ENCODE data around the gene COP1.
A peak's percentile ranks its signal among the peaks of the same experiment; 100 is the strongest.

COP1 gene

DNA sequence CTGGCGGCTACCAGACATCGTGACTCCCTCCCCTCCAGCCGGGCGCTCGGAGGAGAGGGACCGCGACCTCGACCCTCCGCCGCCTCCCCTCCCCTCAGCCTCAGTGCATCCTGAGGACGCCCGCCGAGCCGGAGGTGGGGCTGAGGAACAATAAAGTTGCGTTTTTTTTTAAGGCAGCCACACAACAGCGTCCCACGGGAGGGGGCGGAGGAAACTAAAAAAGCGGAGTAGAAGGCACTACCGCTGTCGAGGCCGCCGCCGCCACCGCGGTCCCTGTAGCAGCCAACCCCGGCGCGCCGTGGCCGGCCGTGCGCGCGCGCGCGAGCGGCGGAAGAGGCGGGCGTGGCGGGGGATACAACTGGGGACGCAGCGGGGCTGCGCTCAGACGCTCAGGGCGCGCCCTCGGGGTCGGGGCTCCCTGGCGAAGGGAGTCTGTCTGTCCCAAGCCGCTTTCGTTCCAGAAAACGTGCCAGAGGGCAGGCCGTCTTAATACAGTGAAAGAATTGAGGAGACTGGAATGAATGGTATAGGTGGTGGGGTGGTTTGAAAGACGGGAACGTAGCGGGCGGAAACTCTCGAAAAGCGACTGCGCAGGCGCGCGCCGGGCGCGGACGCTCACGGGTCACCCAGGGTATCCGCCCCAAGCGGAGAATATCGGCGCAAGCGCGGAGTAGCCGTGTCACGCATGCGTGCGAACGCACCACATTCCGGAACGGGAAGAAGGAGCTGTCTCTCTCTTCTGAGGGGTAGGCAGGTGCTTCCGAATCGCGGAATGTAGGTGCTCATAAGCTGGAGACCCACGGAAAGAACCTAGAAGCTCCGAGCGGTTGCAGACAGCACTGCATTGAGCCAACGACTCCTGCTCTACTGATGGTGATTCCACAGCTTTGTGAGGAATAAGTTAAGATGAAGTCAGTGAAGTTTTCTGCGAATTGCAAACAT is at the start of gene COP1:
Gene COP1, minus strand, starts transcription at position 326 of the 942 bp plus-strand sequence. Its CDS starts 308 bp downstream, at position 18.
- DNase-seq = peak; percentile 99

DNA sequence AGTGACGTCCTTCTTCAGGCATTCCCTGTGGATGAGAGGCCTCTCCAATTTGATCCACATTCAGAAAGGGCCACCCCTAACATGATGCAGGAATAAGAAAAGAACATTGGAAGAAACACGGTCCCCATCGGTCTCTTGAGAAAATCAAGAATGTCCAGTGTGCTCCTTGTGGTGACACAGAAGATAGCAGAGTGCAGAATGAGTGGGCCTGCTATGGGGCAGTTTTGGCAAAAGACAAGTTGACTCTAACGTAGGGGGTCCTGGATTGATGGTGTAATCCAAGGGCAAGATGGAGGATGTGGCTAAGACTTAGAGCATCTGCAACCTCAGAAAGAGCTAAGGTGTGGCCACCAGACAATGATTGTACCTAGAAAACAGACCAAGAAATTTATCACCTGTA is 45.1 kb upstream of the COP1 start:
- DNase-seq = no peak

DNA sequence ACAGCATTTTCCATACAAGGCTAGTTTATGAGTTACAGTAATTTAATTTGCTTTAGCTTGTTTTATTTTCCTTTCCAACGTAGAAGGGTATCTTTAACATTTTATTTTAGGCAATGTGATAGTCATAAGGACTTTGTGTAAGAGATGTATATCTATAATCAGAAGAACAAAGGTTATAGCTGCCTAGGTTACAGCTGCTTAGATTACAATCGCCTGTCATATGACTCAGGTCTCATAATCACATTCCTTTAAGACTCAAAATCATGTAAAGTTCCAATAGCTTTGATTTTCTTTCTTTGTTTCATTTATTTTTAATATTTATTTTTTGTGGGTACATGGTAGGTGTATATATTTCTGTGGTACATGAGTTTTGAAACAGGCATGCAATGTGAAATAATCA is 37.8 kb upstream of the COP1 start:
- no peak for DNase-seq

DNA sequence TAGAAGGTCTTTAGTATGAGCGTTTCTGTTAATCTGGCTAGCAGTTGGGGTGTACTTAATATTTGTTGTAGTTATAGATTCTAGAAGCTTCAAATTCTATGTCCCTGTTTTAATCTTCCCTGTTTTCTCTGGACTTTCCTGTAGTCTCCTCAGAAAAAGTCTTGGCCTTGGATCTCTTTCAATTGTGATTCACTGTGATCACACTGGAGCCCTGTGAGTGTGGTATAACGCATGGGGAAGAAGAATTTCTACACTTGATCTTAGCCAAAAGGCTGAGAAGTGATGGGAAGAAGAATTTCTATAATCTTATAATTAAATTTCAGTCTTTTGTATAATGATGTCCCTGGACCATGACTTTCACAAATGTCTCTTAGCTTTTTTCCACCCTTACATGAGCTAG is 36.7 kb upstream of the COP1 start:
- DNase-seq = no peak

DNA sequence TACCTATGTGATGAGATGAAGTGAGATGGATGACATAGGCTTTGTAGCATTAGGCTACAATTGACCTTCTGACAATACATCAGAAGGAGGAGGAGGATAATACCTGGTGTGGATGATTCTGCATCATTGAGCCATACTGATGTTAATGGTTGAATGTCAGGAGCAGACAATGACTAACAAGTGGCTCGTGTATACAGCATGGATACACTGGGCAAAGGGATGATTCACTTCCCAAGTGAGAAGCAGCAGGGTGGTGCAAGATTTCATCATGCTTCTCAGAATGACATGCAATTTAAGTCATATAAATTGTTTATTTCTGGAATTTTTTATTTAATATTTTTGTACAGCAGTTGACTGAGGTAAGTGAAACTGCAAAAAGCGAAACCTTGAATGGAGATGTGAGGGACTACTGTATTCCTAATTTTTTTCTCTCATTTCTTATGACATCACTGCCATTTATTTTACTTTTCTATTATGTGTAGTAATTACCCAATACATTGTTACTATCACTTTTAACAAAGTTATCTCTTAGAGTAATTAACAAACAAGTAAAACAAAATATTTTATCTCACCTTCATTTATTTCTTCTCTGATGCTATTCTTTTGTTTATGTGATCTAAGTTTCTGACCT is 34.4 kb upstream of the COP1 start:
- DNase-seq = peak; percentile 86

DNA sequence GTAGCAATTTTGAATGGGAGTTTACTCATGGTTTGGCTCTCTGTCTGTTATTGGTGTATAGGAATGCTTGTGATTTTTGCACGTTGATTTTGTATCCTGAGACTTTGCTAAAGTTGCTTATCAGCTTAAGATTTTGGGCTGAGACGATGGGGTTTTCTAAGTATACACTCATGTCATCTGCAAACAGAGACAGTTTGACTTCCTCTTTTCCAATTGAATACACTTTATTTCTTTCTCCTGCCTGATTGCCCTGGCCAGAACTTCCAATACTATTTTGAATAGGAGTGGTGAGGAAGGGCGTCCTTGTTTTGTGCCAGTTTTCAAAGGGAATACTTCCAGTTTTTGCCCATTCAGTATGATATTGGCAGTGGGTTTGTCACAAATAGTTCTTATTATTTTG is 26.6 kb upstream of the COP1 start:
- peak; percentile 39 for DNase-seq

DNA sequence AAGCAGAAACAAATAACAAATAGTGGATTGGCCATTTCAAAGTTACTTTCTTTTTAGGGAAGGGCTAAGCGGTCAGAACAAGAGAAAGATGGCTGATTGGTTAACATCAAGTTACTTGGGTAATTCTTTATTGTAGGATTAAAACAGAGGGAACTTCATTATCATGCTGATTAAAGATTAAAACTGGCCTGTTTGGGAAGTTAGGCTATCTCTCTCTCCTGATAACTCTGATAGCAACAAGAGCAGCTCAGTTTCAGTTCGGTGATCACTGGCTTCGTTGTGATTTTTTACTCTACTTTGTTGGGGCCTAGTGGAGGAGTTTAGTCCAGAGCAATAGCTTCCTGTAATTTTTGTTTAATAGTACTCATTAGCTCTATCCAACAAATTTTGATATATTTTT is 20.5 kb upstream of the COP1 start:
- DNase-seq = peak; percentile 48

DNA sequence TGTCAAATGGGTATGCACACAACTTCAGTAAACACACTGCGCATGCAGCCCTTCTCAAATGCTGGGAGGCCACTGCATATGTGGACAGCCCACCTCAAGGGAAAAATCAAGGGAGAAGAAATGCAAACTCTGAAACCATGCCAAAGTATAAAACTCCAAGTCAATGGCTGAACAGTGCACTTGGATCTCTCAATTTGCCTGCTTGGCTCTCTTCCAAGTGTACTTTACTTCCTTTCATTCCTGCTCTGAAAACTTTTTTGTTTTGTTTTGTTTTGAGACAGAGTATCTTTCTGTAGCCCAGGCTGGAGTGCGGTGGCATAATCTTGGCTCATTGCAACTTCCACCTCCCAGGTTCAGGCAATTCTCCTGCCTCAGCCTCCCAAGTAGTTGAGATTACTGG is 18.8 kb upstream of the COP1 start:
- DNase-seq = no peak

DNA sequence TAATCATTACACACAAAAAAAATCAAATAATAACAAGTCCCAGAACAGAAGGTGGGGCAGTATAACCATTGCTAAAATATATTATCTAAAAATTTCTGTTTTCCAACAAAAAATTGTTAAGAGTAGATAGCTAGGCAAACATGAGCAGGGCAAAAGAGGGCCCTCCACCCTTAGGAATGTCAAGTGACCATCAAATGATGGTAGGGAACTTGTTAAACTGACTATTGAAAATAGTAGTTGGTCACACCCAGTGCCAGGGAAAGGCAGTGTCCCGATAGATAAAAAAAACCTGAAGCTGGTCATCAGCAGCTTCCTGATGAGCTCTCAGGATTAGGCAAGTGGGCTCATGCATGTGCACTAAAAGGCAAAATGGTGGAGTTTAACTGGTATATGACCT is 18.4 kb upstream of the COP1 start:
- DNase-seq = no peak

DNA sequence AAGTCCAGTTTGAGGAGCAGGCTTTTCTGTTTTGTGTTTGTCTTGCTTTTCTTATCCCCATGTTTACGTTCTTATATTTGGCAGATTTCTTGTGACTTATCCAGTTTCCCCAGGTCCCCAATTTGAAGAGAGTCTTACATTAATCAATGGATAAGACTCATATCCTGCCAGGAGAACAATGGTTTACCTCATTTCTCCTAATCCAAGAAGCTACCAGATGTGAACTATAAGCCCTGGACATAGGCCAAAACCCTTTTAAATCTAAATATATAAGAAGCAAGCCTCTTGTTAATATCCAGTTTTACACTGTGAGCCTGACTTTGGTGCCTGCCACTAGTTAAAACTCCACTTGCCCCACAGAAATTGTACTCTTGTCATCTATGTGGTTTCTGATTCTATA is 15.1 kb upstream of the COP1 start:
- no peak for DNase-seq

DNA sequence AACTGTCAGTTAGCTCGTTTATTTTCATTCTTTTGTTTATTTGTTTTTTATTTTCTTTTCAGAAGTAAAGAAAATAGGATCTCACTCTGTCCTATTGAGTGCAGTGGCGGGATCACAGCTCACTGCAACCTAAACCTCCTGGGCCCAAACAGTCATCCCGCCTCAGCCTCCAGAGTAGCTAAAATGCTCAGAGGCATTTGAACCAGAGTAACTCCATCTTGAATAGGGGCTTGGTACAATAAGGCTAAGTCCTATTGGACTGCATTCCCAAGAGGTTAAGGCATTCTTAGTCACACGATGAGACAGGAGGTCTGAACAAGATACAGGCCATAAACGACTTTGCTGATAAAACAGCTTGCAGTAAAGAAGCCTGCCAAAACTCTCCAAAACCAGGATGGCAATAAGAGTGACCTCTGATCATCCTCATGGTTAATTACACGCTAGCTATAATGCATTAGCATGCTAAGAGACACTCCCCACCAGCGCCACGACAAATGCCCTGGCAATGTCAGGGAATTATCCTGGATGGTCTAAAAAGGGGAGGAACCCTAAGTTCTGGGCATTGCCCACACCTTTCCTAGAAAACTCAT is 13.1 kb upstream of the COP1 start:
- no peak for DNase-seq

DNA sequence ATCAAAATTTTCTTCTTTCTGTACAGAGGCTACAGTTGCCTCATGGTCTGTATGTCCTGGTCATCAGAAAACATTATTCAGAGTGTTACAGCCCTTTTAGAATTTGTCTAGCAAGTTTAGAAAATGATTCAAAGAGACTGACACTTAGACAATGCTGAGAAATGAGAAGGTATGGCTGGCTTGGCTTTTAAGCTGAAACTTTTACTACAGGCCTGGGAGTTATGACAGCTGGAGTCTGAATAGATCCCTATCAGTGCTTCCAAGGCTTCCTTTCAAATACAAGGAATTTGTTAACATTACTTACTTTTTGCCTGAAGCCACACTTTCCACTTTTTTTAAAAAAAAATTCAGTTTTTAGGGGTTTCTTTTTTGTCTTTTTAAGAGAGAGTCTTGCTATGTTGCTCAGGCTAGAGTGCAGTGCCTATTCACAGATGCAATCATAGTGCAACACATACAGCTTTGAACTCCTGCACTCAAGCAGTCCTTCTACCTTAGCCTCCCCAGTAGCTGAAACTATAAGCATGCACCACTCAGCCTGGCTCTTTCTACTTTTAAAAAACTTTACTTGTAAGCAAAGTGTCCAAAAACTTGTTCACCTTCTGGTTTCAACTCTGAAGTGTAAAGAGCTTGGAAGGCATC is 10.5 kb upstream of the COP1 start:
- DNase-seq = no peak

DNA sequence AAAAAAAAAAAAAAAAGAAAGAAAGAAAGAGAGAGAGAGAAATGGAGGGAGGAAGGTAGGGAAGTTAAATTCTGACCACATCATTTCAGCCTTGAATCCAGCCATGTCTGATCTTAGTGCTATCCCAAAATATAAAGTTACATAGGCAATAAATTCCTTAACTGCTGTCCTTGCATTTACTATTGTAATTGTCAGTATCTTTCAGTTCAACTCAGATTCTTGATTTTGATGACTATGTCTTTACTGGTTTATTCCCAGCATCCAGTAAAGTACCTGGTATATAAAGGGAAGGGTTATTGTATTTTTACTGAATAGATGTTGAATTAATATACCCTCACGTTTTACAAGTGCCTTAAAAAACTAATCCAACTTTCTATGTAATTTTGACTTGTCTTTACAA is 8.9 kb upstream of the COP1 start:
- no peak for DNase-seq

DNA sequence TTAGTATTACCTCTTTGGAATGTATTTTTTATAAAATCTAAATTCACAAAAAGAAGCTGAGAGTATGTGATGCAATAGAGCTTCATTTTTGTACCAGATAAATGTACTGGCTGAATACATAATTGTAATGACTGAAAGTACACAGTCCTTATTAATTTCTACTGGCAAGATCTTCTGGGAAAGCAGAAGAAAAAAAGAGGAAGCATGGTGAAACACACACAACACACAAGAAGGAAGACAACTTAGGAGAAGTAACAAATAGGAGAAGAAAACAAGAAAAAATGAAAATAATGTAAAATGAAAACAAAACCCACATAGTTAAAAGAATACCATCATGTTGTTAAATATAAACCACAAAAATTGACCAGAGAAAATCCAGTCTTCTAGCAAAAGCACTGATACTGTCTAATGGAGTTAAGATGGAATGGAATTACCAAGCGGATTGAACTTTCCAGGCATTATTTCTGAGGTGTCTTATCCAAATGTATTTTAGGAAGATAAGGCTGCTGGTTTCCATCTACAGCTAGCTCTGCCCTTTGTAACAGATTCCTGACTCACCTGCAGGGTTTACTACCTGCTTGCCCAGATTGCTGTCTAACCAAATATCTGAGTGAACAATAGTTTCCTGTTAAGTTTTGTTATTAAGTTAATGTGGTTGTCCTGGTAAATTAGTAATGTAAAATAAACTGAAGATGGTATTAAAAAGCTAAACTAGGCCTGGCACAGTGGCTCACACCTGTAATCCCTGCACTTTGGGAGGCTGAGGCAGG is 4.5 kb upstream of the COP1 start:
- peak; percentile 83 for DNase-seq

DNA sequence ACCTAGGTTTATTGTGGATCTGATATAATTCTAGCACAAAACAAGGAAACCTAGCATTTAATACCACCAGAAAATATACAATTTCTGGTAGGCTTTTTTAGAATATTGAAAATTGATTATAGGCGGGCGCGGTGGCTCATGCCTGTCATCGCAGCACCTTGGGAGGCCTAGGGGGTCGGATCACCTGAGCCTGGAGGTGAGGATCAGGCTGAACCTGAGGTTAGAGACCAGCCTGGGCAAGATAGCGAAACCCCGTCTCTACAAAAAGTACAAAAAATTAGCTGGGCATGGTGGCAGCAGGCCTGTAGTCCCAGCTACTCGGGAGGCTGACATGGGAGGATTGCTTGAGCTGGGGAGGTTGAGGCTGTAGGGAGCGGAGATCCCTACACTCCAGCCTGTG is 948 bp upstream of the COP1 start:
- peak; percentile 54 for DNase-seq

DNA sequence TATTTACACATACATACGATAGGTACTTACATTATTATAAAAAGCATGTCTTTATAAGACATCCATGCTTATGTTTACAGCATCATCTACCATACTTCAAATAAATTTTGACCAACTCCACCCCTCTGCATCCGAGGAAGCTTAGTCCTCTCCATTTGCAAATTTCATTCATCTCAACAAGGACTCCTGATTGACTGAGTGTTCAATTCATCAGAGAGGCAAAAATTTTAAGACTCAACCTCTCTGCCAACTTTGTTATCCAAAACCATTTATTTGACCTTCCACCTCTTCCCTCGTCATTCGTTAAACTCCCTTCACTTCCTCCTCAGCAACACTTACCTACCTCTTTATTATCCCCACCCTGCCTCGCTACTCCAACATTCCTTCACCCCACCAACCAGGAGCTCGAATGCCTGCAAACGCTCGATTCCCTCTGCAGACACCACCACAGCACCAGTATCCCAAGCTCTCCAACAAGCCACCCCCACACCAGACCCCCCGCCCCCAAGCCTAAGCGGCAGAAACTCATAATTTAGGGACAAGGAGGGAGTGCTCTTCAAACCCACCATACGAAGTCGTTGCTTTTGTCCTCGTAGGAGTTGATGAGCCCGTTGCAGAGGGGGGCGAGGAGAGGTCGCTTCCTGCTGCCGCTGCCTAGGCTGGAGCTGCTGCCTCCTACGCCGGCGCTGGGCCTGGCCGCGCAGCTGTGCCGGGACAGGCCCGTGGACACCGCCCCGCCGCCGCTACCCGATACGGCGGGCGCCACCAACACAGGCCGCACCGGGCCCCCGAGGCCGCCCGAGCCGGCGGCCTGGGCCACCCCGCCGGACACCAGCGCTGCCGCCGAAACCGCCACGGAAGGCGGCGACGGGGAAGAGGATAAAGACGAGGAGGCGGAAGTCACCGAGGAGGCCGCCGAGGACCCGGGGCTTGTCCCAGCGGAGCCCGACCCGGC is 803 bp downstream of the COP1 start:
- DNase-seq = peak; percentile 79

DNA sequence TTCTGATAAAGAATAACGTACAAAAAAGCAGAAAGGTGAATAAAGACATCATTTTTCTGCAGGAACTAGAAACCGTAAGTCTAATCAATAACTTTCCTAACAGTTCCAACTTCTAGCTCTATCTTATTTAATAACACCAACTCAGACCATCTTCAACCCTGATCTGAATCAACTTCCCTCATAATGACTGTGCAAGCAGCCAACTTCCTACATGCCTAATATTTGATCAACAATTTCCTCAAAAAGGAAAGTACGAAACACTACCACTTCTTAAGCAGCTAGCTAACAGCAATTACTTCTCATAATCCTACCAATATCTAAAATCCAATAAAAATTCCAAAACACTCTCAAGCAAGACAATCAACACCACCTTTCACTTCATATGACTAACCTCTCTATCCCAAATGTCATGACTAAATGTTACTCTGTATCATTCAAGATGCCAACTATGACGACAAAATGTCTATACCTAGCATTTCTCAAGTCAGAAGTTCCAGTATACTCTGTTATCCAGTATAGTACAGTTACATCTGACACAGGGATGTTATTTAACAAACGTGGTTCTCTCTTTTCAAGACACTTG is 1.7 kb downstream of the COP1 start:
- DNase-seq = peak; percentile 75

DNA sequence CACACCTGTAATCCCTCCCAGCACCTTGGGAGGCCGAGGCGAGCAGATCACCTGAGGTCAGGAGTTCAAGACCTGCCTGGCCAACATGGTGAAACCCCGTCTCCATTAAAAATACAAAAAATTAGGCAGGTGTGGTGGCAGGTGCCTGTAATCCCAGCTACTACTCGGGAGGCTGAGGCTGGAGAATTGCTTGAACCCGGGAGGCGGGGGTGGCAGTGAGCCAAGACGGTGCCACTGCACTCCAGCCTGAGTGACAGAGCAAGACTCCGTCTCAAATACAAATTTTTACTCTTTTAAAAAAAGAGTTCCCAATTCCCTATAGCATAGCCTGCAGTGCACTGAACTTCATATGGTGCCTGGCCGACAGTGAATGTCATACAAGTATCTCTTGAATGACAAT is 2.4 kb downstream of the COP1 start:
- peak; percentile 19 for DNase-seq

DNA sequence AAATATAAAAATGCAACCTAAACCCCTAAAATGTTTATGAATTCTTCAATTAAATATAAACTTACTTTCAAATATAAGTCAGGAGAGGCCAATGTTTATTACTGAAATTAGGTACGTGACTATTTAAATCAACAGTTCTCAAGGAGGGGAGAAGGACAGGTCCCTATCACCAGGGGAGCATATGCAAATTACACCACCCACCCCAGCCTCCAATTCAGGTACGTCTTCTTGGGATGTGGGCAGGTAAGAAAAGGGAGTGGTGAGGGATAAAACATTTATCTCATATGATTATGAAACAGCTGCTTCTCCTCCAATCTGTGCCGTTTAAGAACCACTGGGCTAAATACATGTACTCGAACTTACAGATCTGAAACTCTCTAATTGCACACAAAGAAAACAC is 3.4 kb downstream of the COP1 start:
- DNase-seq = no peak

DNA sequence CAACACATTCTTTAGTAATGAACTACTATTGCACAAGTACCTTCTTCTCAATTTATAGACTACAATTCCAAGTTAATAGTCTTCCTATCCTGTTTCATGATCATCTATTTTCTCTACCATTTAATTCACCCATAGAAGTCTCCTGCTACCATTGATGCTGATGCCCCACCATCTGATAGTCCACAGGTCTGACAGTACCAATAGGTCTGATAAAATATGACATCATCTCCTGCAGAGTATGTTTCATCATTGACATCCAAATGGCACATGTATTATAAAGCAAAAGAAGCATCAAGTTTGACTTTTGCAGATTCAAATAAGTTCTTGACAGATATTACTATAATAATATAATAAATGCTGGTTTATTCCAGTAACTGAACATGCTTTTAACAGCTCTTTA is 5.5 kb downstream of the COP1 start:
- DNase-seq = peak; percentile 44

DNA sequence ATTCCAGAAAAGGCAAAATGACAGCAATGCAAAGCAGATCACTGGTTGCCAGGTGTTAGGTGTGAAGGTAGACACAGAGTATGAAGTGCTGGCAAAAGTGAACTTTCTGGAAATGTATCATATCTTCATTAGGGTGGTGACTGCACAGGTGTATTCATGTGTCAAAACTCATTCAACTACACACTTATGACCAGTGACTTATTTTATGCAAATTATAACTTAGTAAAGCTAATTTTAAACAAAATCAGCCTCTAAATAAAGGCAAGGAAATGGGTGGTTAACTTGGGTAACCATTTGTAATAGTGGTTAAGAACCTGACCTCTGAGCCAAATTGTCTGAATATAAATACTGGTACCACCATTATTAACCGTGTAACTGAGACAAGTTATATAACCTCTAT is 7.4 kb downstream of the COP1 start:
- DNase-seq = no peak

All from OCI-M1 (cell line).